NCI-H446 treated with DMSO at 0.1 percent for 48 hours (cell line): Measurements from ENCODE around the gene PLSCR1.
"Not testable (repeated sequence)": the region's sequence is repeated elsewhere in the genome, so short reads cannot be mapped to it uniquely, and the experiment has no call there.

Source experiments
- DNase-seq: peaks from one replicate; lab custom pipeline; 2025; lab: John Stamatoyannopoulos, UW

The PLSCR1 gene

DNA sequence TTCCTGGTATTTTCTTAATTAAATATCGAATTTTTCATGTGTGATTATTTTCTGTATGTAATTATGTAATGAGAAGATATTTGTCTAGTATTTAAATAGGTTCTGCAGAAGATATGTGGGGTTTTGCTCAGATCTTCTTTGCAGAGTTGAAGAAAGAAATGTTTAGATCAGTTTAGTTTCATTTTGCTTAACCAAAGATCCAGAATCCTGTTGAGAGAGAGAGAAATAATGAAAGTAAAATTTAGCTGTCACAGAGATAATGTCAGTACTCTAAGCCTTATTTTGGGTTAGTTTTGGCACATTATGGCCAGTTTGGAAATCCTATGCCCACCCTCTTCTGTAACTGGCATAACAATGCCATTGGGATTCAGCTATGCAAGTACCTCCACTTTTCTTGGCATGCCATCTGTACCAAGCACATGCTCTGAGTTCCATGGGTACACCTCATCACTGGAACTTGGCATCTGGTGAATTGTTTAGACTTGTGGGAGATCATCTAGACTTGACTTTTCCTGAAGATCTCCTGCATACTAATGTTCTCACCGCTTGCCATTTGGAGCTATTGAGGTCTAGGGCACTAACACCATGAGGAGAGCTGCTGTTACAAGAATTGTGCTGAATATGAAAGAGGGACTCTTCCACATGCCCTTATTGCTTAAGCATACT lies 30.9 kb downstream of the PLSCR1 start:
- DNase-seq, result no peak

GRCh38 chr3:146511402-146512134 lies 32.8 kb downstream of the PLSCR1 start:
- no peak for DNase-seq

DNA sequence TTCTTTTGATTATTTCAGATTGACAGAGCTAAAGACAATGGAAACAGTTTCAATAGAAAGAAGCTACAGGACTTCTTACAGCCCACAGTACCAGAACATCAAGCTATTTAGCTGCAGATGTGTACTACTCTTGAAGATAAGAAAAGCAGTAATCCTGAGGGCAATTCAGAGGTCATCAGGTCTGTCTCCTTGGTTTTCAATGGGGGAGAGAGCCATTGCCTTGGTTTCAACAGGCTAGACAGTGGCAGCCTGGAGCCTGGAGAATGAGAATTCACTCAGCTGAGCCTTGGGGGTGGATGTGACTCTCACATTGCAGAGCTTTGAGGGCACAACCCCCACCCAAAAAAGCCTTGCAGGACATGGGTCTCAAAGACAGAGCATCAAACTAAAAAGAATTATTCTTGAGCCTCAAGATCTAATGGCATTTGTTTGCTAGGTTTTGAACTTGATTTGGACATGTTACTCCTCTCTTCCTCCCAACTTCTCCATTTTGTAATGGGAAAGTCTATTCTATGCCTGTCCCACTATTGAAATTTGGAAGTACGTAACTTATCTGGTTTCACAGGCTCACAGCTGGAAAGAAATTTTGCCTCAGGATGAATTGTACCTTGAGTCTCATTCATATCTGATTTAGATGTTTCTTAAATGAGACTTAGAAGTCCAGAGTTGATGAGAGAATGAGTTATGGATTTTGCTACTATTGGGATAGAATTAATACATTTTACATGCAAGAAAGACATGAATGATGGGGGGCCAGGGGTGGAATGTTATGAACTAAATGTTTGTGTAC lies 36.9 kb downstream of the PLSCR1 start:
- no peak for DNase-seq

GRCh38 chr3:146505516-146505915 lies 38.9 kb downstream of the PLSCR1 start:
- no peak for DNase-seq

GRCh38 chr3:146504498-146505197 lies 39.8 kb downstream of the PLSCR1 start:
- no peak for DNase-seq

DNA sequence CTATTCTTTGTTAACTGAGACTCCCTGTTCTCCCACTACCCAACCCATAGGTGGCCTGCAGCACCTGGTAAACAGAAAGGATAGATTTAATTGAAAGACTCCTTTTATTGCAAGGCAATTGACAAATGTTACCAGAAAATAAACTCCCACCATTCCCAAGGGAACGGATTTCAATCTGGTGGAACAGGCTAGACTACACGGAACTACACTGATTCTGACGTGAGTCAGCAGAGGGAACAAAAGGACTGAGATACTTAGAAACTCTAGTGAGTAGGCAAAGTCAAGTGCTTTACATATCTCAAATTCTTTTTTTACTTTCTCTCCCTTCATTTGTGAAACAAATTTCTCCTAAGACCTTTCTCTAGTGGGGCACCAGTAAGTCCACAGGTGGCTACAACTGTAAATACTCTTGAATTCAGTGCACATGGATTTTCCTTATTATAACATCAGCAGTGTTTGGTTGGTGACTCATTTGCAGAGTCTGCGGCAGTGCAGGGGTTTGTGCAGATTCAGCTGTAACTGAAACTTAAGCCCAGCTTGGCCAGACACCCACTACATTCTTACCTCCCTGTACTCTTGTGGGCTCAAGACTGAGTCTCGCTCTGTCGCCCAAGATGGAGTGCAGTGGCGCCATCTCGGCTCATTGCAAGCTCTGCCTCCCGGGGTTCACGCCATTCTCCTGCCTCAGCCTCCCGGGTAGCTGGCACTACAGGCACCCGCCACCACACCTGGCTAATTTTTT lies 40.8 kb downstream of the PLSCR1 start:
- DNase-seq, result no peak

DNA sequence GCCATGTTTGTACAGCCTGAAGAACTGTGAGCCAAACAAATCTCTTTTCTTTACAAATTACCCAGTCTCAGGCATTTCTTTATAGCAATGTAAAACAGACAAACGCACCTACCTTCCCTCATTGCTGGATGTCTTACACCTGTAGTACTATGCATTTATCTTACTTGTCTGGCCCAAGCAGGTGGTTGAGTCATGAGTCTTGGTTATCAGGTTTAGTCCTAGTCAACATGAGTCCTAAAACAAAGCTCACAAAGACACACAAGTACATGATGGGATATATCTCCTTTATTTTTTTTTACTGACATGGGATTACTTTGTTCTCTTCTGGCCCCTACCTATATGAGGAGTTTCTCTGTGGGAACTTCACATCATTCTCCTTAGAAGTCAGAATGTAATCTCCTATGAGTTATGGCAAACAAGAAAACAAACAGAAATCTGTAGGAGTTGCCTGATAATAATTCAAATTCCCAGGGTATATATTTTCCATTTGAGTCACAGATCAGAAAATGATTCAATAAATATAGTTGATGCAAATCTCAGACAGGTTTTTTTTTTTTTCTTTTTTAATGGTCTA lies 41.4 kb downstream of the PLSCR1 start:
- no peak for DNase-seq

DNA sequence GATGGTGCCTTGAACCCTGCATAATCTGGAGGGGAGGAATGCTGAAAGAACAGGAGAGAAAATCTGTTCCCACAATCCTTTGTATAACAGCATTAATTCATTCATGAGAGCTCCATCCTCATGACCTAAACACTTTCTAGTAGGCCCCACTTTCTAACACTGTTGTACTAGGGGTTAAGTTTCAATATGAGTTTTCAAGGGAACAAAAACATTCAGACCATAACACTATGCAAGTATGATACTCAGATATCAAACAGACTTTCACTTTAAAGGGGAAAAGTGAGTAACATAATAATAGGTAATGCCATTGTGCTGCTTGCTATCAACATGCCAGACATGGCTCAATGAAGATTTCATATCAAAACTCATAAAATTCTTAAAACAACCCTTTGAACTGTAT lies 42.7 kb downstream of the PLSCR1 start:
- DNase-seq, result no peak

DNA sequence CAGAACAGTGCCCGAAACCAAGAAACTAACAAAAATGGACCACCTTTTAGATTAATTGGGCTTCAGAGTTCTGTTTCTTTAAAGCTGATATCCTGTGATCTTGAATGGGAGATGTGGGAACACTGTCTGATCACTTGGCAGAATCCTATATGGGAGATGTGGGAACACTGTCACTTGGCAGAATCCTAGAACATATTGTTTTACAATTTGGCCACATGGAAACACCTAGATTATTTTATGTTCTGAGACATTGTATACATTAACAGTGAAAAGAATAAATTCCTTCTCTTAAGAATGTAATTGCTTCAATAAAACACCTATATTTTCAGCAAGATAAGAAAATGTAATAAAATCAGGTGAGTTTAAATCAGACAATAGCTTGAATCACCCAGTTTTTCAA lies 44.7 kb downstream of the PLSCR1 start:
- DNase-seq, result no peak

- DNase-seq, result no peak
These were observed 46.2 kb downstream of the PLSCR1 start for GRCh38 chr3:146498002-146498736.

- DNase-seq, result not testable (repeated sequence)
These were observed 47.1 kb downstream of the PLSCR1 start for GRCh38 chr3:146497145-146497843.

DNA sequence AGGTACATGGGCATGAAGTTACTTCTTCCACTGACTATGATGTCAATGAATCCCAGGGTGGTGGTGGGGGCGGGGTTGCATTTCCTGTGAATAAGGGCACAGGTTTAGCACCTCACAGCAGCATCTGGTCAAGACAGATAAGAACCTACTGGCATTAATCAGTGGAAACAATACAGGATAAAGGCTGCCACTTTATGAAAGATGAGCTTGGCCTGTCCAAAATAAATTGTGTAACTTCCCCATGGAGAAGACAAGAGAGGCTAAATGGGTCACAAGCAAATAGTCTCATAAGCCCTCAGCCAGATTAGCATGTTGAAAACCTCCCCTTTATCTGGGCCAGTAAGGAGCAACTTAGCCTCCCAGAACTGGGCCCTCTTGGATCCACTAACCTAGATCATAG lies 47.7 kb downstream of the PLSCR1 start:
- no peak for DNase-seq

- no peak for DNase-seq
These were observed 48.2 kb downstream of the PLSCR1 start for GRCh38 chr3:146496251-146496650.

GRCh38 chr3:146493761-146494160 lies 50.6 kb downstream of the PLSCR1 start:
- no peak for DNase-seq

DNA sequence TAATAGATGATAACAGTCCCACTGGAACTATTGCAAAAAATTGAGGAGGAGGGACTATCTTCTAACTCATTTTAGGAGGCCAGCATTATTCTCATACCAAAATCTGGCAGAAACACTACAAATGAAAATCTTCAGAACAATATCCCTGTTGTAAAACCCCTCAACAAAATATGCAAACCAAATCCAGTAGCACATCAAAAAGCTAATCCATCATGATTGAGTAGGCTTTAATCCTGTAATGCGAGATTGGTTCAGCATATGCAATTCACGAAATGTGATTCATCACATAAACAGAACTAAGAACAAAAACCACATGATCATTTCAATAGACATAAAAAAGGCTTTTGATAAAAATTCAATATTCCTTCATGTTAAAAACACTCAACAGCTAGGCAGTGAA lies 51.2 kb downstream of the PLSCR1 start:
- DNase-seq, result no peak

GRCh38 chr3:146491303-146491702 lies 53.1 kb downstream of the PLSCR1 start:
- DNase-seq, result no peak

DNA sequence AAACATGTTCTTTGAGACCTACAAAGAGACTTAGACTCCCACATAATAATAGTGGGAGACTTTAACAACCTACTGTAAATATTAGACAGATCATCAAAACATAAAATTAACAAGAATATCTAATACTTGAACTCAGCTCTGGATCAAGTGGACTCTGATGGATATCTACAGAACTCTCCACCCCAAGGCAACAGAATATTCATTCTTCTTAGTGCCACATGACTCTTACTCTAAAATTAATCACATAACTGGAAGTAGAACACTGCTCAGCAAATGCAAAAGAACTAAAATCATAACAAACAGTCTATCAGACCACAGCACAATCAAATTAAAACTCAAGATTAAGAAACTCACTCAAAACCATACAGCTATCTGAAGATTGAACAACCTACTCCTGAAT lies 59.1 kb downstream of the PLSCR1 start:
- DNase-seq, result no peak

GRCh38 chr3:146476094-146476740 lies 68.2 kb downstream of the PLSCR1 start:
- DNase-seq, result no peak

DNA sequence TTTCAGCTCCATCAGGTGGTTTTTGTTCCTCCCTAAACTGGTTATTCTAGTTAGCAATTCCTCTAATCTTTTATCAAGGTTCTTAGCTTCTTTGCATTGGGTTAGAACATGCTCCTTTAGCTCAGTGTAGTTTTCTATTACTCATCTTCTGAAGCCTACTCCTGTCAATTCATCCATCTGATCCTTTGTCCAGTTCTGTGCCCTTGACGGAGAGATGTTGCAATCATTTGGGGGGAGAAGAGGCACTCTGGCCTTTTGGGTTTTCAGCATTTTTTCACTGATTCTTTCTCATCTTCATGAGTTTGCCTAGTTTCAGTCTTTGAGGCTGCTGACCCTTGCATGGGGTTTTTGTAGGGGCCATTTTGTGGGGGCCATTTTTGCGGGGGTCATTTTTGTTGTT lies 69.4 kb downstream of the PLSCR1 start:
- DNase-seq, result not testable (repeated sequence)
